ENCODE measurements around the gene PTX4.
A peak's percentile ranks its signal among the peaks of the same experiment; 100 is the strongest.

The PTX4 gene

DNA sequence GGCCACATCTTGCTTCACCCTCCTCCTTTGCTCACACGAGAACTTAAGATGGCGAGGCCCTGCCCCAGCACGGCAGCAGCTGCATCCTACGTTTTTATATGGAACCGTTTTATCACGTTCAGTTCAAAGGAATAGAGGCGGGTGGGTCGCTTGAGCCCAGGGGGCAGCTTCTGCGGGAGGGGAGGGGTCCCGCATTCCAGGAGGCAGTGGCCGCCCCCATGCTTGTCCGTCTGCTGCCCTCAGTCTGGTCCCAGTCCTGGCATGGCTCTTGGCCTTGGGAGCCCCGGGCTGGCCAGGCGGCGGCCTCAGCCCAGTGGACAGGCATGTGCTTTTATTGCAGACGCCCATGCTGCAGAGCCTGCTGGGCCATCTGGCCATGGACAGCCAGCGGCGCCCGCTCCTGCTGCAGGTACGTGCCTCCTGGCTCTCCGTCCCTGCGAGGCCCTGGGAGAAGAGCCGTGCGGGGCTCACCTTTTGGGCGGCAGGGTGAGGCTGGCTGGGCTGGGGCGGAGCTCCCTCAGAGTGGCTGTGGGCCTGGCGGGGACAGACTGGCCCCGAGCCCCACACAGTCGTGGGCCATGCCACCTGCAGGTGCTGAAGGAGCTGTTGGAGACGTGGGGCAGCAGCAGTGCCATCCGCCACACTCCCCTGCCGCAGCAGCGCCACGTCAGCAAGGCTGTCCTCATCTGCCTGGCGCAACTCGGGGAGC is 11.2 kb upstream of the PTX4 start:
- DNase-seq = no peak

DNA sequence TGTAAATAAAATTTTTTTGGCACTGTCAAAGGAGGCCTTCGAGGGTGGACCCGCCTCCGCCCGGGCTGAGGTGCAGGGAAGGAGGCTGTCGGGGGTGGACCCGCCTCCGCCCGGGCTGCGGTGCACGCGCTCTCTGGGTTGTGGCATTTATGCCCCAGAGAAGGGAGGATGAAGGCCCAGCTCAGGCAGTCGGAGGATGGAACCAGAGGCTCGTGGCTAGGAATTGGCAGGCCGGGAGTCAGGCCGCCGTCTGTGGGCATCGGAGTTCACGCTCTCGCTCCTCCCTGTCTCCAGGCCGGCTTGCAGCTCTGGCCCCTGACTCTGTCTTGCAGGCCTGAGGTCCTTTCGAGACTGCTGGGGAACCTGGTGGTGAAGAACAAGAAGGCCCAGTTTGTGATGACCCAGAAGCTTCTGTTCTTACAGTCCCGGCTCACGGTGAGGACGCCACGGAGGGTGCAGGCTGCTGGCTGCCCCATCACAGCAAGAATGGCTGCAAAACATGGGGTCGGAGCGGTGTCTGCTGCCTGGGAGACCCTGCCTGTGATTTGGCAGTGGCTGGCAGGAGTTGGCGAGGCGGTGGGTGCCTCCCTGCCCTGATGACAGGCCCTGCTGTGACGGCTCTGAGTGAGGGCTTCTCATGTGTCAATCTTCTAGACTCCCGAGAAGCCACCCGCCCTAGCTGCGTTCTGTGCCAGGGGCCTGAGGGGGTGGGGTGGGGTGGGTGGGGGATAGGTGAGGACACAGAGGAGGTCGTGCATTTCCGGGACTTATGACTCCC is 10.3 kb upstream of the PTX4 start:
- no peak for DNase-seq

DNA sequence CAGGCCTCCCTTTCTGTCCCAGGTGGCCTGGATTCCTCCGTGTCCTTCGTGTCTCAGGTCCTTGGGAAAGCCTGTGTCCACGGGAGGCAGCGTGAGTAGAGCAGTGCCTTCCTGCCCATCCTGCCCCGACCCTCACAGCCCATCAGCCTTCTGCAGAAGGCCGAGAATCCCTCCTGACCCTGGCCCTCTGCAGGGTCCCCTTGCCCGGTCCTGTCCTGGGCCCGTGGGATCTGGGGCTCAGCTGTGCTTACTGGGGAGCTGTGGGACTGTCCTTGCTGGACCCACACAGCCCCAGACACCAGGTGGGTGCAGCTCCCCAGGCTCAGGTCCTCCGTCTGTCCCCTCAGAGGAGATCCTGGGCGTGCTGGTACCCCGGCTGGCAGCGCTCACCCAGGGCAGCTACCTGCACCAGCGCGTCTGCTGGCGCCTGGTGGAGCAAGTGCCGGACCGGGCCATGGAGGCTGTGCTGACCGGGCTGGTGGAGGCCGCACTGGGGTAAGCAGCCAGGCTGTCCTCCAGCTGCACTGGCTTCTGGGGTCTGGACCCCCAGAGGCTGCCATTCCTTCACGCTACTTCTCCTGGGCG is 8.4 kb upstream of the PTX4 start:
- DNase-seq = no peak

DNA sequence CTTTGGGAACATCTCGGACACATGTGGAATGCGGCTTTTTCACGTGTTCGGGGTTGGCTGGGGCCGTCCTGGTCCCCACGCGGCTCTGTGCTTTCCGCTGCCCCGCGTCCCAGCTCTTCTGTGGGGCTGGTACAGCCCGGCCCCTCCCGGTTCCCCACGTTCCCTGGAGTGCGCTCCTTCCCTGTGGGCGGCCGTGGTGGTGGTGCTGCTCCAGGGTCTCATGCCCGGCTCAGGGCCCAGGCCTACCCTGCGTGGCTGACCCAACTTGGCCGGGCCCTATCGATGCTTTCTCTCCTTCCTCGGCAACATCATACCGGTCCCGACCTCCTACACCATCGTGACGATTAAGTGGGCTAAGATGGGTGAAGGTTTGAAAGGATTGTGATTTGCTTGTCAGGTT is 7.7 kb upstream of the PTX4 start:
- DNase-seq = no peak

DNA sequence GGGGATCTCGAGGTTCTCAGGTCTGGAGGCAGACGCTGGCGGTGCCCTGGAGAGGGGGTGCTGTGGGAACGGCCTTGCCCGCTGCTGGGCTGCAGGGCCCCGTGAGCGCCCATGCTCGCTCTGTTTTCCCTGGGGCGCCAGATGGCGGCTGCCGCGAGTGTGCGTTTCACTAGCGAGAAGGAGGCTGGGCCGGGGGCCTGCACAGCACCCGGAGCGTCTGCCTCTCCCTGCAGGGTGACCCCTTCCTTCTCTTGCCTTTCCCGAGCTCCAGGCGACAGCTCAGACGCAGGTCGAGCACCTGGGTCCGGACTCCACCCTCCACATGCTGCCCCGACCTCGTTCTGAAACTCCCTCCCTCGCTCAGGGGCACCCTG is 7.1 kb upstream of the PTX4 start:
- DNase-seq = no peak

DNA sequence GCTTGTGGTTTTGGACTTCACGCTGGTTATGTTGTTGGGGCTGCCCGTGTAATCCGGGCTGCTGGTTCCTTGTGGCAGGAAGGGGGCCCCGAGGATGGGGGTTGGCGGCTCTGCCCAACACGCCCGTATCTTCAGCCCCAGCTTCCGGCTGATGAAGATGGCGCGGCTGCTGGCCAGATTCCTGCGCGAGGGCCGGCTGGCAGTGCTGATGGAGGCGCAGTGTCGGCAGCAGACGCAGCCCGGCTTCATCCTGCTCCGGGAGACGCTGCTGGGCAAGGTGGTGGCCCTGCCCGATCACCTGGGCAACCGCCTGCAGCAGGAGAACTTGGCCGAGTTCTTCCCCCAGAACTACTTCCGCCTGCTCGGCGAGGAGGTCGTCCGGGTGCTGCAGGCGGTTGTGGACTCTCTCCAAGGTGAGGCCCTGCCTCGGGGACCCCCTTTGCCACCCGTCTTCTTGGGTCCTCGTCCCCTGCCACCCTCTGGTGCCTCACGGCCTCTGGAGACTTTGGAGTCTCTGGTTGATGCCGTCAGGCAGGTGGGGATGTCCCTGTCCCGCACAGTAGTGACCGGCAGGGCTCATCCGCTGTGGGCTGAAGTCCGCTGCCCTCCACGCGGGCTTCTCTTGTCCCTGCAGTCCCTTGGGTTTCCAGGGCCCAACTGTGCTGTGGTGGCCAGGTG is 6.6 kb upstream of the PTX4 start:
- DNase-seq = no peak

DNA sequence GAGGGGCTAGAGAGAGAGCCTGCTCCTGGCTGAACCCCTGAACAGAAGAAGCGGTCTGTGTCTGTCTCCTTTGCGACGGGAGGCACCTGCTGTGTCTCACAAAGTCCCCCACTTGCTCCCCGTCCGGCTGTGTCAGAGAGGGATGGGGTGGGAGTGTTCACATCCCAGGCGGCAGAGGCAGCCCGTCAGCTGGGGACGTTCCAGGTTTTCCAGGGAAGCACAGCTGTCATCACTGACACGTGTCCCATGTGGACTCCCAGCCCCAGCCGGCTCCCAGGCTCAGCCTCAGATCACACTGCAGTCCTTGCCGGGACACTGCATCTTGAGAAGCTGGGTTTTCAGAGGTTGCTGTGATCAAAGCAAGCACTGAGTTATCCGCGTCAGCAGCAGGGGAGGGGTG is 6.0 kb upstream of the PTX4 start:
- DNase-seq = no peak

DNA sequence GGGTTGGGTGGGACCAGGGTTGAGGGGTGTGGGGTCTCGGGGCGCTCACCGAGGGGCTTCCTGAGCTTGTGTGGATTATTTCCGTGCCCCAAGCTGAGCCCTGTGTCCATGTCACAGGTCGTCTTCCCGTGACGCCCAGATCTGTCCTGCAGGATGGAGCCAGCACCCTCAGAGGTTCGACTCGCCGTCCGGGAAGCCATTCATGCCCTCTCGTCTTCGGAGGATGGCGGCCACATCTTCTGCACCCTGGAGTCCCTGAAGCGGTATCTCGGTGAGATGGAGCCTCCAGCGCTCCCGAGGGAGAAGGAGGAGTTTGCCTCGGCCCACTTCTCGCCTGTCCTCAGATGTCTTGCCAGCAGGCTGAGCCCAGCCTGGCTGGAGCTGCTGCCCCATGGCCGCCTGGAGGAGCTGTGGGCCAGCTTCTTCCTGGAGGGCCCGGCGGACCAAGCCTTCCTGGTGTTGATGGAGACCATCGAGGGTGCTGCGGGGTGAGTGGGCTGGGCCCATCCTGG is 5.4 kb upstream of the PTX4 start:
- DNase-seq = no peak

DNA sequence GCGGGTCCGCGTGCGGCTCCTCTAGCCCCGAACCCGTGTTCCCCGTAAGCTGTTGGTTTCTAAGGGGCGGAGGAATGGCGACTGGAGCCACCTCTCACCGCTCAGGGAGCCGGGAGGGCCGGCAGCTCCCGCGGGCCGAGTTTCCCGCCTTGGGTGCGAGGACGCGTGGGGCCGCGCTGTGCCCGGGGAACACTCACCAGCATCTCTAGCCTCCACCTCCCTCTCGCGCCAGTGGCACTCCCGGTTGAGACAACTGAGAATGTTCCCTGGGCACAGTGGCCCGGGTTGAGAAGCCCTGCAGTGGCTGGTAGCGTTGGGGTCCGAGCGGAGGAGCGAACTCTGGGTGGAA is 5.0 kb upstream of the PTX4 start:
- DNase-seq = no peak

DNA sequence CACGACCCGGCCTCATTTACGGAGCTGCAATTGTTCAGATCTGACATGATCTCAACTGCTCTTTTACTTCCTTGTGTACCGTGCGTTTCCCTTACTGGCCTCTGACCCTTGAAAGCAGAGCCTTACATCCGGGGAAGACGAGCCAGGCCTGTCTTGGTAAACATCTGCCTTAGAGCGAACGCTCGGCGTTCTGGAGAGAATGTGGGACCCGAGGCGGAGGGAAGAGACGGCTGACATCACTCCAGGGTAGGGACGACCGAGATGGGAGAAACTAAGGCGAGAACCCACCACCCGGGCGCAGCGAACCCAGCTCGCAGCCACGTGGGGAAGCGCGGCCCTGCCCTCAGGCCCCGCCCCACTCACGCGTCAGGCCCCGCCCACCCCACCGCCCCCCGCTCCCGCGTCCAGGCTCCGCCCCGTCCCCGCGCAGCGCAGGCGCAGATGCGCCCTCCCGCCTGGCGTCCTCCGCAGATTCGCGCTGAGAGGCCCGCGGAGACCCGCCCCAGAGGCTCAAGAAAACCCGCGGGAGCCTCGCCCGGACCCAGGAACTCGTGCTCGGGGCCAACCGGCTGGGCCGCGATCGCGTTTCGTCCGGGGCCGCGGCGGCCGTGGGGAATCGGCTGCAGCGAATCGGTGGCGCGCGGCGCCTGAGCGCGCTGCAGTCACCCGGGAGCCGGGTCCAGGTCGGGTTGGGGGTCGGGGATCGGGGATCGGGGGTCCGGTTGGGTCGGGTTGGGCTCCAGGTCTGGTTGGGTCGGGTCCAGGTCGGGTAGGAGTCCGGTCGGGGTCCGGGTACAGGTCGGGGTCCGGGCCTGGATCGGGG is 4.4 kb upstream of the PTX4 start, which contains the start of gene TELO2:
Gene TELO2, plus strand, starts transcription at position 438 of the 823 bp plus-strand sequence. CDS start 922 bp downstream, outside the sequence.
- peak; percentile 75 to 85 (median 80) for DNase-seq

DNA sequence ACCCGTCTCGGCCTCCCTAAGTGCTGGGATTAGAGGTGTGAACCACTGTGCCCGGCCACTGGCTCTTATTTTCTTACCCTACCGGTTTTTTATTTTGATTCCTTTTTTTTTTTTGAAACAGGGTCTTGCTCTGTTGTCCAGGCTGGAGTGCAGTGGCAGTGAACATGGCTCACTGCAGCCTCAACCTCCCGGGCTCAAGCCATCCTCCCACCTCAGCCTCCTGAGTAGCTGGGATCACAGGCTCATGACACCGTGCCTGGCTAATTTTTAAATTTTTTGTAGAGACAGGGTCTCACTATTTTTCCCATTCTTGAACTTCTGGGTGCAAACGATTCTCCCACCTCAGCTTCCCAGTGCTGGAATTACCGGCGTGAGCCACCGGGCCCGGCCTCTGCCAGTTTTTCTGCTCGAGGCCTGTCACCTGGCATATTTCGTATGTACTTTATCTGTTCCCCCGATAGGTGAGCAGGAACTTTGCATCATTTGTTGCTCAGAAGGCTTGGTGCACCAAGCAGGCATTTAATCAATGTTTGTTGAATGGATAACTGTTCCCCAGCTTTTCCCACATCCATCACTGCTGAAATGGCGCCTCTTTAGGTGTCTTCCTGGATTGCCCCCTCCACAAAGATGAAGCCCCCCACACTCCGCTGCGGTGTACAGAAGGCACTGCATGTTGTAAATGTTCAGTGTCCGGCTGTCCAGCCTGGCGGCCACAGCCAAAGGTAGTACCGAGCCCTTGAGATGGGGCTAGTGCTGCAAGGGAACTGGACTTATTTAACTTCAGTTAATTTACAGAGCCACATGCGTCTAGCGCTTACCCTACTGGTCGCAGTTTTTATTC is 3.6 kb upstream of the PTX4 start:
- no peak for DNase-seq

DNA sequence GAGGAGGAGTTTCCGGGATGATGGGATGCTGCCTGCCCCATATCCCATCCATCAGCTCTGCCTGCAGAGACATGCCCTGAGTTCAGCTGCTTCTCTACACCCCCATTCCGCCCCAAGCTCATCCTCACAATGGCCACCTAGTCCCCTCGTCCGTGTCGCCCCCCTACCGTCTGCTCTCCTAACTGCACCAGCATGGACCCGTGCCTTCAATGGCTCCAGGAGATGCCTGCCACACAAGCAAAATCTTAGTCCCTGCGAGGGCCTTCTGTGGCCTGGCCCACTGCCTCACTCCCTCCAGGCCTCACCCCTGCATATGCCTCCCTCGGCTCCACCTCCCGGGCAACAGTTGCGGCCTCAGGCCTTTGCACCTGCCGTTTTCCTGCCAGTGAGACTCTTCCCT is 2.6 kb upstream of the PTX4 start:
- DNase-seq = no peak

DNA sequence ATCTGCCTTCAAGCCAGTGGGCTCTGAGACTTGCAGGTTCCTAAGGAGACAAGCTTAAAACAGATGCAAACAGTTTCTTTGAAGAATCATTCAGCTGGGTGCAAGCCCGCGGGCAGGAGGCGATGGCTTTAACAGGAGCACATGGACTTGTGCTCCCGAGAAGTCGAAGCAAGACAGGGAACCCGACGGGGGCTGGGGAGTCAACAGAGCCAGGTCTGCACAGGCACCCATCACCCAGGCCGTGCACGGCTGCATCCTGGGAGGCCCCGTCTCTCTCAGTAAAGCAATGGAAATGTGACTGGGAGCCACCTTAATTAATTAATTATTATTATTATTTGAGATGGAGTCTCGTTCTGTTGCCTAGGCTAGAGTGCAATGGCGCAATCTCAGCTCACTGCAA is 333 bp upstream of the PTX4 start:
- DNase-seq = no peak

DNA sequence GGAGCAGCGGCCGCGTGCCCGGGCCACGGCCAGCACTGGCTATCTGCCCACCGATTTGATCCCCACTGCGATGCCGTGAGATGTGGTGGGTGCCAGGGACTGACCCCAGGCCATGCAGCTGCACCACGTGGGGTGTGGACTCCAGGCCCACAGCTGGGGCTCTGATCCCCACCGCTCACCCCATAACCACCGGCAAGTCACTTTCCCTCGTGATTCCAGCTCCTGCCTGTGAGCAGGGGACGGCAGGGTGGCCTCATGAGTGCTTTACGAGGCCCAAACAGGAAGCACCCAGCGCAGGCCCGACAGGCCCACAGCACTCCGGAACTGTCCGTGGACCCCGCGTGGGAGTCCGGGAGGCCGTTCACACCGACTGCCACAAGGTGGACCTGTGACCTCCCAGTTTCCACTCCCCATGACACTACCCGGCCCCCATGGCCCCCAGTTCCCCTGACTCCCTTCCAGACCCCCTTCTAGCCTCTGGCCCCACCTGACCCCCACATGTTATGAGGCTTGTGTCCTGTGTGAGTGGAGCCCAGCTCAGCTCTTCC is 616 bp downstream of the PTX4 start:
- DNase-seq = no peak

DNA sequence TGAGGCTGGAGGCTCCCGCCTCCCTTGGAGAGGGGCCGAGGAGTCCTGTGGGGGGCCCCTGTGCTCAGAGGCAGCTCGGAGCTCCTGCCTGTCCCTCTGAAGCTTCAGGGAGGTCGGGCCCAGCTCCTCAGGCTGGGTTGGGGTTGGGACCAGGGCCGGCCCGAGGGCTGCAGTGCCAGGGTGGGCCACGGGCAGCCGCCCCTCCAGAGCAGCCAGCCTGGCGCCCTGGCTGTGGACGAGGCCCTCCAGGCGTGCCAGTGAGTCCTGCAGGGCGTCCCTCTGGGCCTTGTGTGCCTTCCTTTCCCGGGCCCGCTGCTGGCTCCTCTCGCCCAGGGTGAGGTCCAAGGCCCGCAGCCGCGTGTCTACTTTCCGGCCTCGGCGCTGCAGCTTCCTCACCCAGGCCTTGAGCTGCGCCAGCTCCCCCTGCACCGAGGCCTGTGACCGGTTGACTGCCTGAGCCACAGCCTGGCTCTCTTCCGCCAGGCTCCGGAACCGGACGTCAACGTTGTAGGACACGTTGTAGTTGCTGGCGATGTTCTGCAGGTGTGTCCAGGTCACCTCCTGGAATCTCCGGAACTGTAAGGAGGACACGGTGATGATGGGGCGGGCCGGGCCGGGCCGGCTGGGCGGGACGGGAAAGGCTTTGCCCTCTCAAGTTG is 1.2 kb downstream of the PTX4 start:
- no peak for DNase-seq

DNA sequence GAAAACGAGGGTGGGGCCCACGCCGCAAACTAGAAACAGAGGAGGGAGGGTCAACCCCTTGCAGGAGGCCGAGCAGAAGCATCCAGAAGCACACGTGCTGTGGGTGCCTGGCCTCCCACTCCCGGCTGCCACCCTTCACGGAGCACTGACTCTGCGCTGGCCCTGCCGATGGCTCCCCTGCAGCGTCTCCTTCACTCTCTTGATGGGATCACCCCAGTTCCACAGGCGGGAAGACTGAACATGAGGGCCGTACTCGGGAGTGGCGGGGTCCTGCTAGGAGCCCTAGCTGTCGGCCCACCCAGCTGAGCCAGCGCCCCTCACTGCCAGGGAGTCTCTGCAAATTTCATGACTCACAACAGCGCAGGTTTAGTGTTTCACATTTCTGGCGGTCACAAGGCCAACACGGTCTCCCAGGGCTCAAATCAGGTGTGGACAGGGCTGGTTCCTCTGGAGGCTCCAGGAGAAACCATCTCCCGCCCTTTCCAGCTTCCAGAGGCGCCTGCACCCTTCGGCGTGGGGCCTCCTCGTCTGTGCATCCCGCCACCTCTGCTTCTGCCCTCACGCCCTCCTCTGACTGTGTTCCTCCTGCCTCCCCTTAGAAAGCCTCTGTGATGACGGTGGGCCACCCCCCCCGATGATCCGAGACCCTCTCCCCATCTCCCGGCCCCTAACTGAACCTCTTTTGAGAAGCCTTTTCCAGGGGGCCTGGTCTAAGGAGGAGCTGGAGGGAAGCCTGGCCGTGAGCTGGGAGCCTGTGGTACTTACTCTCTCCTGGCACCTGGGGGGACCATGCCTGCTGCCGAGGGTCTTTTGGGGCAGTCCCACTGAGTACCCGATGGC is 2.0 kb downstream of the PTX4 start:
- DNase-seq = no peak

DNA sequence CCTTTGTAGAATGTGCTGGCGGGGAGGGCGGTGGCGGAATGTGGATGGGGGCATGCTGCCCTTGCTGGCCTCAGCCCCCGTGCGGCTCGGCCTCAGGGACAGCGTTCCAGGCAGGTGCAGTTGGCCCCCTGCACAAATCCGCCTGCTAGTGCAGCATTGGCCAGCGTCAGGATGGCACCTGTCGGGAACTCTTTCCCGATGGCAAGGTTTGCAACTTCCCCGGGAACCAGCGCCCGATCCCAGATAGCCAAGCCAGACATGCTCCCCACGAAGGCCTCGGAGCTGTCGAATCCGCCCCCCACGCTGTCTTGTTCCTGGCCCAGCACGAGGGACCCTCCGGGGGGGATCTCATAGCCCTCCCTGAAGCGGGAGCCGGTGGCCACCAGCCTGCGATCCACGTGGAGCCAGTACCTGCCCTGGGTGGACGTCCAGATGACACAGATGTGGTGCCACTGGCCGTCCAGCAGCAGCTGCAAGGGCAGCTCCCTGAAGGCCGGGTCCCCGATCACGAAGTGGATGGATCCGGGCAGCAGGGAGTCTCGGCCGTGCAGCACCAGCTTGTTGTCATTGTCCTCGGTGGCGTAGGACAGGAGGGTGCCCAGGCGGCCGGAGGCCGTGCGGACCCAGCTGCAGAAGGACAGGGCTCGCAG is 2.8 kb downstream of the PTX4 start:
- no peak for DNase-seq

DNA sequence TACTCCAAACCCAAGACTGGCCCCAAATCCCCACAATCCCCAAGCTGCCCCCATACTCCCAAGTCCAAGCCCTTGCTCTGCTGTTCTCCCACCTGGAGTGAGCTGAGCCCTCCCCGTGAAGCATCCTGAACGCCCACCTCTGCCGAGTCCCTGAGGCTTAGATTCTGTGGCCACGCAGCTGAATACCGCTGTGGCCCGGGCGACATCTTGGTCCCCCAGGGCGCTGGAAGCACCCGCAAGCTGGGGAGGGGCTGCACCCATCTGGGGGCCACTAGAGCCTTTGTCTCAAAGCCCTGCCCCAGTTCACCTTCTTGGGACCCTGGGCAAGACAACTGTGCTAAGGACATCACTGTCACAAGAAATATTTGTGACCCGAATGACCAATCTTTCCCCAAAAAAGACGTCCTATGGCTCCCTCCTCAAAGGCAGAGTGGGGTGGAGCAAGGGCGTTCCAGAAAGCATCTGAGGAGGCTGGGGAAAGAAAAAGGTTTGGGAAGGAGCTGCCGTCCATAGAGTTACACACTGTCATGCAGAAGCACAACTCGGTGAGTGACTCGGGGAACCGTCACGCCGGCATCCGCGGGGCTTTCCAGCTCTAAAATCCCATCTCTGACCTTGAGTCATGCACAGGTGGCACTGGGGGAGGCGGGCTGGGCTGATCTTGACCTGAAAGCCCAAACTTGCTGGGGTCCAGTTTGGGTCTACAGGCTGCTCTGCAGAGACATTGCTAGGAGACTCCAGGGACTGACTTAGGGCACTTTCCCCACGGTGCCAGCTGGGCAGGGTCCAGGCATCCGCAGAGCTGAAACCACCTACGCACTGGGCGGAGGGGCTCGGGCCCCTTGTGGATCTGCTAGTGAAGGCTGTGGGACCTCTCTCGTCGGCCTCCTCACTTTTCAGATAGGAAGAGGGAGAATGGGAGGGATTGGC is 6.6 kb downstream of the PTX4 start:
- no peak for DNase-seq

Data from activated CD4-positive, CD25-positive, alpha-beta regulatory T cell (primary cell).